Uterus (tissue), 2 donors: ENCODE results near the gene MED13L.

Source experiments
- CTCF ChIP-seq, 4 experiments: fragments of 200-600 bp in 2 of 4; fragments of 450-650 bp in 2 of 4; sonication (generic) in 2 of 4; IDR thresholded peaks; one replicate each; pipeline ENCODE4 v1.5.1; 2016 to 2019; ENCODE audit warnings: antibody characterized with exemption in 4 of 4, mild to moderate bottlenecking in 2 of 4, moderate library complexity in 1 of 4
- POLR2A ChIP-seq, 2 donors: fragments of 450-650 bp; IDR thresholded peaks; one replicate each; pipeline ENCODE4 v1.6.1; 2016; ENCODE audit warnings: antibody characterized with exemption in 2 of 2, mild to moderate bottlenecking in 1 of 2, moderate library complexity in 1 of 2

- TF ChIP-seq POLR2A (IDR thresholded peaks at IDR 0.05) (no peak), CTCF (IDR thresholded peaks at IDR 0.05) (no peak)
Measured at GRCh38 chr12:115942346-115942745, 335.1 kb downstream of the MED13L start.
